IMR-90 (cell line): Measurements from ENCODE around the gene ZBTB46. TPM values are rescaled to one million over a fixed set of nuclear protein-coding genes. Genes with fewer than 3 reads are reported as not detected.
A peak's percentile ranks its signal among the peaks of the same experiment; 100 is the strongest.

Experiments
- ATAC-seq: fragments of 200-7000 bp; cut with Tn5 transposase; 2 replicates; pipeline ENCODE4 v1.9.1; 2020; ENCODE audit warnings: low read depth, mild to moderate bottlenecking, moderate library complexity
- BruUV-seq: library from RNA; stranded (reverse); fragments of 400-500 nt; replicated peaks from 2 replicates; lab custom pipeline; 2021; lab: Mats Ljungman, UMichigan
- CTCF ChIA-PET: fragments of 300-600 bp; formaldehyde crosslinking; extraction: SDS; loops from one replicate; lab custom pipeline; 2021; ENCODE audit warnings: antibody characterized with exemption; lab: Yijun Ruan, JAX
- POLR2A ChIA-PET: fragments of 300-600 bp; sonication (Branson Sonifier 250); formaldehyde crosslinking; loops from one replicate; lab custom pipeline; 2022; ENCODE audit warnings: antibody characterized with exemption; ENCODE audit not compliant: unreplicated experiment; lab: Charles Lee
- DNase-seq: peaks from one replicate; pipeline ENCODE4 v3.0.0; 2013
- H2AFZ ChIP-seq: replicated peaks from 2 replicates; pipeline ENCODE3; 2013; ENCODE audit warnings: low read length, mild to moderate bottlenecking; ENCODE audit not compliant: poor library complexity
- H2AK5ac ChIP-seq: 2 replicates; pipeline ENCODE4 v1.6.1; 2013; ENCODE audit warnings: low read depth, low read length, inconsistent platforms
- H2AK9ac ChIP-seq: replicated peaks from 2 replicates; pipeline ENCODE3; 2013; ENCODE audit warnings: mild to moderate bottlenecking, low read depth, low read length, moderate library complexity; ENCODE audit not compliant: poor library complexity
- H2BK120ac ChIP-seq: 2 replicates; pipeline ENCODE4 v1.6.1; 2013; ENCODE audit warnings: low read depth, low read length, inconsistent platforms
- H2BK15ac ChIP-seq: 3 replicates; pipeline ENCODE4 v1.6.1; 2013; ENCODE audit warnings: low read depth, low read length, inconsistent platforms
- H2BK20ac ChIP-seq: 2 replicates; pipeline ENCODE4 v1.6.1; 2013; ENCODE audit warnings: low read depth, mild to moderate bottlenecking, inconsistent platforms, low read length, moderate library complexity
- H2BK5ac ChIP-seq: 2 replicates; pipeline ENCODE4 v1.6.1; 2013; ENCODE audit warnings: mild to moderate bottlenecking, low read depth, low read length, inconsistent platforms; ENCODE audit not compliant: poor library complexity, severe bottlenecking
- H3K14ac ChIP-seq: replicated peaks from 2 replicates; pipeline ENCODE4 v1.6.1; 2013; ENCODE audit warnings: low read depth, low read length, inconsistent platforms
- H3K18ac ChIP-seq: 2 replicates; pipeline ENCODE4 v1.6.1; 2013; ENCODE audit warnings: low read depth, low read length, control low read depth
- H3K23ac ChIP-seq: 2 replicates; pipeline ENCODE4 v1.6.1; 2013; ENCODE audit warnings: low read depth, low read length, inconsistent platforms
- H3K27ac ChIP-seq: 2 replicates; pipeline ENCODE4 v1.5.1; 2013; ENCODE audit warnings: mild to moderate bottlenecking, control low read depth, low read length; ENCODE audit not compliant: insufficient read depth
- H3K27me3 ChIP-seq: 2 replicates; pipeline ENCODE4 v1.6.1; 2013; ENCODE audit warnings: low read length; ENCODE audit not compliant: control insufficient read depth, insufficient read depth
- H3K36me3 ChIP-seq: 2 replicates; pipeline ENCODE4 v1.6.1; 2013; ENCODE audit warnings: low read length, mixed read lengths; ENCODE audit not compliant: control insufficient read depth, insufficient read depth
- H3K4ac ChIP-seq: 2 replicates; pipeline ENCODE4 v1.6.1; 2013; ENCODE audit warnings: low read depth, low read length, inconsistent platforms
- H3K4me1 ChIP-seq: 2 replicates; pipeline ENCODE4 v1.6.1; 2013; ENCODE audit warnings: low read length, mixed read lengths; ENCODE audit not compliant: control insufficient read depth, insufficient read depth
- H3K4me2 ChIP-seq: 2 replicates; pipeline ENCODE4 v1.6.1; 2013; ENCODE audit warnings: low read depth, mild to moderate bottlenecking, control low read depth, low read length, moderate library complexity
- H3K4me3 ChIP-seq: 2 replicates; pipeline ENCODE4 v1.5.1; 2013; ENCODE audit warnings: low read depth, mild to moderate bottlenecking, control low read depth, low read length, moderate library complexity; ENCODE audit not compliant: insufficient read depth
- H3K56ac ChIP-seq: 2 replicates; pipeline ENCODE4 v1.6.1; 2013; ENCODE audit warnings: low read length, inconsistent platforms; ENCODE audit not compliant: insufficient read depth; ENCODE audit errors: extremely low read depth
- H3K79me1 ChIP-seq, 2 experiments: 2 replicates each; pipeline ENCODE4 v1.6.1; 2013; ENCODE audit warnings: low read length in 2 of 2, inconsistent platforms in 1 of 2, low read depth in 1 of 2
- H3K9ac ChIP-seq: 2 replicates; pipeline ENCODE4 v1.6.1; 2013; ENCODE audit warnings: low read depth, low read length, control low read depth
- H3K9me1 ChIP-seq: 2 replicates; pipeline ENCODE4 v1.6.1; 2013; ENCODE audit warnings: low read length, inconsistent platforms; ENCODE audit not compliant: insufficient read depth
- H3K9me3 ChIP-seq: 2 replicates; pipeline ENCODE4 v1.6.1; 2013; ENCODE audit warnings: low read length; ENCODE audit not compliant: control insufficient read depth, insufficient read depth
- H4K20me1 ChIP-seq: 2 replicates; pipeline ENCODE4 v1.6.1; 2013; ENCODE audit warnings: low read length, inconsistent platforms; ENCODE audit not compliant: insufficient read depth
- H4K5ac ChIP-seq: 2 replicates; pipeline ENCODE4 v1.6.1; 2013; ENCODE audit warnings: mild to moderate bottlenecking, low read depth, low read length, control low read depth
- H4K8ac ChIP-seq, 2 experiments: 2 replicates each; pipeline ENCODE4 v1.6.1; 2013; ENCODE audit warnings: low read depth in 2 of 2, low read length in 2 of 2, control low read depth in 1 of 2, inconsistent platforms in 1 of 2
- H4K91ac ChIP-seq: 2 replicates; pipeline ENCODE4 v1.6.1; 2013; ENCODE audit warnings: low read depth, low read length, inconsistent platforms; ENCODE audit not compliant: insufficient read depth
- CHD1 ChIP-seq: IDR thresholded peaks from 2 replicates; pipeline ENCODE4 v1.6.1; 2012; ENCODE audit warnings: low read depth, low read length, improper control_type of control experiment
- FOS ChIP-seq: fragments of 150-350 bp; IDR thresholded peaks from 2 replicates; pipeline ENCODE4 v1.6.1; 2016; ENCODE audit warnings: low read depth, low read length
- MAZ ChIP-seq: IDR thresholded peaks from 2 replicates; pipeline ENCODE4 v1.6.1; 2012; ENCODE audit warnings: low read depth, mild to moderate bottlenecking, low read length, improper control_type of control experiment, moderate library complexity, borderline replicate concordance
- MXI1 ChIP-seq: IDR thresholded peaks from 2 replicates; pipeline ENCODE4 v1.6.1; 2012; ENCODE audit warnings: low read depth, mild to moderate bottlenecking, low read length, moderate library complexity, borderline replicate concordance
- WGBS, 2 experiments: methylation state at CpG; one replicate each; pipeline versions ENCODE4 v1.1.5 to v1.1.7; 2013; ENCODE audit warnings: missing lambda C conversion rate in 2 of 2; ENCODE audit not compliant: insufficient read length in 1 of 2; ENCODE audit errors: extremely low coverage in 2 of 2; 5-methylcytosine and 5-hydroxymethylcytosine counted together
- dilution Hi-C: fragments of 300-500 bp; cut with HindIII; formaldehyde crosslinking; loops from one replicate; pipeline ENCODE4 v1.14.3; 2018; ENCODE audit warnings: low sequenced_read_pairs; ENCODE audit not compliant: unreplicated experiment
- in situ Hi-C: fragments of 300-500 bp; cut with MboI; formaldehyde crosslinking; loops from 3 replicates; pipeline ENCODE4 v1.14.3; 2019; ENCODE audit warnings: low sequenced_read_pairs, inconsistent platforms, mixed read lengths
- intact Hi-C: fragments of 100-400 bp; cut with micrococcal nuclease; formaldehyde crosslinking; loops from 2 replicates; pipeline ENCODE4 v1.10.0; 2022
- polyA plus RNA-seq, 3 experiments: library from polyadenylated mRNA; depleted of rRNA; stranded (reverse); fragments of >200 nt; gene quantifications; 2 replicates each; pipeline ENCODE4 v1.2.3, GENCODE V29; 2012; ENCODE audit warnings: low replicate concordance in 1 of 3
- total RNA-seq: library from RNA; depleted of rRNA; stranded (reverse); fragments of >200 nt; gene quantifications from 2 replicates; pipeline ENCODE4 v1.2.3, GENCODE V29; 2012
- TF ChIP-seq, protein P1 (sequence below): fragments of 150-350 bp; IDR thresholded peaks from 2 replicates; pipeline ENCODE4 v1.6.1; 2017; ENCODE audit warnings: mild to moderate bottlenecking, antibody characterized with exemption, low read length, low read depth
- TF ChIP-seq, protein P2 (sequence below): fragments of 150-350 bp; IDR thresholded peaks from 2 replicates; pipeline ENCODE4 v1.6.1; 2016; ENCODE audit warnings: low read depth, mild to moderate bottlenecking, low read length, moderate library complexity, borderline replicate concordance

The ZBTB46 gene
- total and polyA plus RNA-seq, 2 of the 4 experiments (the other 2 are of a cell fraction), result 4.2 to 14.9 TPM

DNA sequence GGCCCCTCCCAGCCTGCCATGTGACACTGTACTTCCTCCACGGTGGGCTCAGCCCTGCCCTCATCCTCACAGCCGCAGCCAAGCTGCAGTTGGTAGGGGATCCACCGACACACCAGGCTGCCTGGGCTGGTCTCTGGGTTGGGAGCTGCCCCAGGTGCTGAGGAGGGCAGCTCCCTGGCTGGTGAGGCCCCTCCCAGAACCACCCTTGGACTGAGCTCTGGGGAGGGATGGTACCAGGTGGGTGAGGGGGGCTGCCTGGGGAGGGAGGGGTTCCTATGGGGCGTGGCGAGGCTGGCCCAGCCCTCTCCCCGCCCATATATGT, 134.8 kb downstream of the ZBTB46 start:
- Histone ChIP-seq H2BK15ac (no peak overlapping the region), H3K4me1 (peaks cover 22% of the 10 kb centered on the region), H3K9ac (no peak overlapping the region), H2AK5ac (no peak overlapping the region; the same call in 1 of the 2 replicates), H3K56ac (no peak overlapping the region), H4K20me1 (no peaks in the 10 kb centered on the region), H2BK20ac (no peak overlapping the region), H4K91ac (no peak overlapping the region), H3K27ac (no peak overlapping the region), H3K9me1 (no peaks in the 10 kb centered on the region), H3K27me3 (no peaks in the 10 kb centered on the region), H2BK120ac (no peak overlapping the region), H2AFZ (no peak overlapping the region), H3K36me3 (peaks cover 10% of the 10 kb centered on the region; the same call in 1 of the 2 replicates), H3K4ac (no peak overlapping the region), H3K23ac (no peak overlapping the region), H2AK9ac (peak overlapping the region; percentile 77), H3K4me3 (no peak overlapping the region), H3K4me2 (no peak overlapping the region), H2BK5ac (peak overlapping the region; percentile 7), H4K8ac (peak overlapping the region in 1 of 2 experiments; percentile 29; a peak in 1 of 4 replicates), H3K14ac (no peak overlapping the region), H4K5ac (no peak overlapping the region), H3K9me3 (no peaks in the 10 kb centered on the region), H3K18ac (no peak overlapping the region), H3K79me1 (peaks cover 11 to 43% of the 10 kb centered on the region in 2 experiments; a peak in 3 of 4 replicates)
- no CpG with 5 or more reads among the region's 6 CpGs for WGBS, 2 experiments
- DNase-seq (no peak), ATAC-seq (no peak)
- POLR2A ChIA-PET, result interaction anchor here (0.6 kb wide), 1 partner anchor 63 kb away, joined by 3 read pairs; no protein-coding TSS in a partner anchor
- in situ Hi-C loops, result no loop called here
- intact Hi-C loops, result no loop called here
- TF ChIP-seq FOS (no peak), MXI1 (no peak), MAZ (no peak), CHD1 (no peak)
- TF ChIP-seq, protein P1, sequence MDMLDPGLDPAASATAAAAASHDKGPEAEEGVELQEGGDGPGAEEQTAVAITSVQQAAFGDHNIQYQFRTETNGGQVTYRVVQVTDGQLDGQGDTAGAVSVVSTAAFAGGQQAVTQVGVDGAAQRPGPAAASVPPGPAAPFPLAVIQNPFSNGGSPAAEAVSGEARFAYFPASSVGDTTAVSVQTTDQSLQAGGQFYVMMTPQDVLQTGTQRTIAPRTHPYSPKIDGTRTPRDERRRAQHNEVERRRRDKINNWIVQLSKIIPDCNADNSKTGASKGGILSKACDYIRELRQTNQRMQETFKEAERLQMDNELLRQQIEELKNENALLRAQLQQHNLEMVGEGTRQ, result peak; percentile 20; the same call in 1 of the 2 replicates
- TF ChIP-seq, protein P2, sequence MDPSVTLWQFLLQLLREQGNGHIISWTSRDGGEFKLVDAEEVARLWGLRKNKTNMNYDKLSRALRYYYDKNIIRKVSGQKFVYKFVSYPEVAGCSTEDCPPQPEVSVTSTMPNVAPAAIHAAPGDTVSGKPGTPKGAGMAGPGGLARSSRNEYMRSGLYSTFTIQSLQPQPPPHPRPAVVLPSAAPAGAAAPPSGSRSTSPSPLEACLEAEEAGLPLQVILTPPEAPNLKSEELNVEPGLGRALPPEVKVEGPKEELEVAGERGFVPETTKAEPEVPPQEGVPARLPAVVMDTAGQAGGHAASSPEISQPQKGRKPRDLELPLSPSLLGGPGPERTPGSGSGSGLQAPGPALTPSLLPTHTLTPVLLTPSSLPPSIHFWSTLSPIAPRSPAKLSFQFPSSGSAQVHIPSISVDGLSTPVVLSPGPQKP, result no peak
- dilution Hi-C loops, result no loop called here
- BruUV-seq, result no TSS peak
- CTCF ChIA-PET, result no interaction called here
